Activated CD8-positive, alpha-beta memory T cell treated with anti-CD3 and anti-CD28 coated beads for 48 hours (primary cell): ENCODE measurements around the gene MDM2.

Experiments used
- DNase-seq, 3 experiments: peaks; one replicate each; pipeline ENCODE4 v3.0.0-alpha.2; 2020; ENCODE audit warnings: low read depth in 2 of 3, low spot score in 2 of 3

MDM2 gene

DNA sequence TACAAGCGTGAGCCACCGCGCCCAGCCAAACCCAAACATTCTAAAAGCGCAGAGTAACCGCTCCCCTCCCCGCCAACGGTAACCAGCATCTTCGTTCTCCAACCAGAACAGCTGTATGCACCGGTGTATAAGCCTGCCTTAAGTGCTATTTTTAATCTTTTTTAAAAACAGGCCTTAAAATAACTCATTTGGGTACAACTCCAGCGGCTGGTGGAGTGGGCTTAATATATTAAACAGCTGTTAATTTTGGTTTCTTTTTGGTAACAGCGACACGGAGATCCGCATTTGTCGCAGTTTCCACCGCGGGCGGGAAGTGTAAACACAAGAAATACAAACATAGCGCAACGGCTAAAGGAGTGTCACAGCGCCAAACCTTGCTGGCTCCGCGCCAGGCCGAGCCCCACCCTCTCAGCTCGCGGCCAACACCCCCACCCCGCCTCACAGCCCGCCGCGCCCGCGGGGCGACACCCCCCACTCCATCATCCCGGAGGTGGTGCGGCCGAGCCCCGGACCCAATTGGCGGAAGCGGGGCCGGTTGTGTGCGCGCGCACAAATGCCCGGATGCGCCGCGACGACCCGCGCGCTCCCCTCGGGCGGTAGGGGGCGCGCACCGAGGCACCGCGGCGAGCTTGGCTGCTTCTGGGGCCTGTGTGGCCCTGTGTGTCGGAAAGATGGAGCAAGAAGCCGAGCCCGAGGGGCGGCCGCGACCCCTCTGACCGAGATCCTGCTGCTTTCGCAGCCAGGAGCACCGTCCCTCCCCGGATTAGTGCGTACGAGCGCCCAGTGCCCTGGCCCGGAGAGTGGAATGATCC, at the start of gene MDM2:
TSS of gene MDM2 (plus strand) at position 602 of the 812 bp plus-strand sequence. CDS start 301 bp downstream, outside the sequence.
- peak; percentile 81 to 92 (median 86) for DNase-seq

DNA sequence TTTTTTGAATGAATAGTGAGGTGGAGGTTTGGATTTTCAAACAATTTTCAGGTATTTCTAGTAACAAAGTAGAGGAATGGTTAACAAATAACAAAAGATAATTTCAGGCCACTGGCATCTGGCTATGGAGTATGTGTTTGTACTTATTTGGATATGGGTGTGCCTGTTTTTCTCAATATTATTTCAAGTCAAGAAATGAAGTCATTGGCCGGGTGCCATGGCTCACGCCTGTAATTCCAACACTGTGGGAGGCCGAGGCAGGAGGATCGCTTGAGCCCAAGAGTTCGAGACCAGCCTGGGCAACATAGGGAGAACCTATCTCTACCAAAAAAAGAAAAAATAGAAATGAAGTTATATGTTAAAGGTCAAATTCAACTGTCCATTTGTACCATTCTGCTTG, 48.1 kb upstream of the MDM2 start:
- DNase-seq = no peak

DNA sequence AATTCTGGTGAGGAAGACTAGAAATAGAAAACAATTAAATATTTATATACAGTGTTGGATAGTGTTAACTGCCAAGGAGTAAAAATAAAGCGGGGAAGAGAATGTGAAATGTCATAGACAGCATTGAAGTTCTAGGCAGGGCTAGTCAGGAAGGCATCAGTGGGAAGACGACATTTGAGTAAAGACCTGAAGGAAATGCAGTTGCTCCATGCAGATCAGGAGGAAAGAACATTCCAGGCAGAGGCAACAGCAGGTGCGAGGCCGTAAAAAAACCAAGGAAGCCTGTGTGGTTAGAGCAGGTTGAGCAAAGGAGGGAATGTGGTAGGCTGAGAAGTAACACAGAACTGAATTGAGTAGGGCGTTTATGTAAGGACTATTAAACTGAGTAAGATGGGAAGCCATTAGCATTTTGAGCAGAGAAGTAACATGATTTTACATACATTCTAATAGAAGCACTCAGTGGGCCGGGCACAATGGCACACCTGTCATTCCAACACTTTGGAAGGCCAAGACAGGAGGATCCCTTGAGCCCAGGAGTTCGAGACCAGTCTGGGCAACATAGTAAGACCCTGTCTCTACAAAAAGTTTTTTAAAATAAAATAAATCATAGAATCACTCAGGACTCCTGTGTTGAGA, 47.1 kb upstream of the MDM2 start:
- no peak for DNase-seq

DNA sequence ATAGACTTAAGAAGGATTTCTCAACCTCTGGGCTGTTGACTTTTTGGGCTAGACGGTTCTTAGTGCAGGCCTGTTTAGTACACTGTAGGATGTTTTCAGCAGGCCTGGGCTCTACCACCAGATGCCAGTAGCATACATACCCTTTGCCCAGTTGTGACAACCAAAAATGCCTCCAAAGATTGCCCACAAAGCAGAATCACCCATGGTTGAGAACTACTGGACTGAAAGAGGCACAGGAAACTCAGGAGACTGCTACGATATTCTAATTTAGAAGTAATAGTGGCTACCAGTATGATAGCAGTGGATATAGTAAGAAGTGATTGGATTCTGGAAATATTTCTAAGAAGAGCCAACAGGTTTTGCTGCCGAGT, 46.5 kb upstream of the MDM2 start:
- DNase-seq = no peak

DNA sequence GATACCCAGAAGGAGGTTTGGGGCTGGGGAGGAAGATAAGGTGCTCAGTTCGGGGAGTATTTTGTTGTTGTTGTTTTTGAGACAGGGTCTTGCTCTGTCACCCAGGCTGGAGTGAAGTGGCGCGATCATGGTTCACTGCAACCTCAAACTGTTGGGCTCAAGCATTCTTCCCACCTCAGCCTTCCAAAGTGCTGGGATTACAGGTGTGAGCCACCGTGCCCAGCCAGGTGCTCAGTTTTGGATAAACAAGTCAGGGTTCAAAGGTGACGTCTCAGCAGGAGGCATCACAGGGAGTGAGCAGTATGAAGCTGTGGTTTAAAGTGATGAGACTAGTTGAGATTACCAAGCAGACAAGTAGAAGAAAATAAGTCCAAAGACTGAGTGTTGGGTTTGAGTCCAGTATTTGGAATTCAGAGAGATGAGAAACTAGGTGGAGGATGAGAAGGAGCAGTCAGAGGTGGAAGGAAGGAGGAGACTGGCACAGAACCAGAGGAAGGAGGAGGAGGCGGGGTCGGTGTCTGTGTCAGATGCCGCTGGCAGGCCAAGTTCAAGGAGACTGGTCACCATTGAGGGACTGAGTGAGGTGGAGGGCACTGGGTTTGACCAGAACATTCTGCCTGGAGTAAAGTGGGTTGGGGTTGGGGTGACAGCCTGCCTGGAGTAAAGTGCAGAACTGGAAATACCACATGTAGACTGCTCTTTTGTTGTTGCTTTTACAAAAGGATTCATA, 45.9 kb upstream of the MDM2 start:
- DNase-seq = no peak

DNA sequence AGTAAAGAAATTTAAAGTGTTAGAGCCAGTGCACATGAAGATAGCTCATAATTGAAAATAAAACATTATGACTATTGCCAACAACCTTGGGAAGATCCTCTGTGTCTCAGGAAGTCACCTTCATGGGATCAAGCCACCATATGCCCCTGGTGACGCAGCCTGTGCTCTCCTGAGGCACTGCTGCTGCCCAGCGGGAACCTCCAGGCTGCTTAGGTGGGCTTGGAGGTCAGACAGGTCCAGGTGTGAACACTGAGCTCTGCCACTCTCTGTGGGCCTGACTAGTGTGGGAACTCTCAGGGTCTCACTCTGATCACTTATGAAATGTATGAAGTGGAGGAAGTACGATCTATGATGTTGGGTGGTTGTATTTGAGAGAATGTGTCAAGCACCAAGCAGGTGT, 45.3 kb upstream of the MDM2 start:
- no peak for DNase-seq

DNA sequence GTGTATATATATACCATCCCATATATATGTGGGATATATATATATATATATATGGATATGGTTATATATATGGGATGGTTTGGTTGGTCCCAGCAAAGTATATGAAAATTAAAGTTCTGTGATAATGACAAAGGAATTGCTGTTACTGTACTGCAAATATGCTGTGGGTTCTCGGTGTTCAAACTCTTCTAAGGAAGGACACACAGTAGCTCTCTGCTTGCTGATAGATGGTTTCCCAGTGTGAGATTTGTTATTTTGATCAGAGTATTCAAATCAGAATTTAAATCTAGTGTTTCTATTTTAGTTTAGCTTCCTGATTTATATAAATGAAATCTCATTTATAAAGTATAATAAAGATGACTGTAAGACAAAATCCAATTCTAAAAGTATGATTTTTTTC, 42.3 kb upstream of the MDM2 start:
- DNase-seq = no peak

DNA sequence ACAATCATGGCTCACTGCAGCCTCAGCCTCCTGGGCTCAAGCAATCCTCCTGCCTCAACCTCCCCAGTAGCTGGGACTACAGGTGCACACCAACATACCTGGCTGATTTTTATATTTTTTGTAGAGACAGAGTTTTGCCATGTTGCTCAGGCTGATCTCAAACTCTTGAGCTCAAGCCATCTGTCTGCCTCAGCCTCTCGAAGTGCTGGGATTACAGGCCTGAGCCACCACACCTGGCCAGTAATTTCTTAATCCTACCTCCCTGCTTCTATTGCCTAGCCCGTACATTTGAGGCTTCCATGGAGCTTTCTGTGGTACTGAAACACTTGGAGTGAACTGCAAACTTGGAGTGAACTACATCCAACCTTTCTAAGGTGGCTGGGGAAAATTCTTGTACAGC, 41.3 kb upstream of the MDM2 start:
- DNase-seq = no peak

DNA sequence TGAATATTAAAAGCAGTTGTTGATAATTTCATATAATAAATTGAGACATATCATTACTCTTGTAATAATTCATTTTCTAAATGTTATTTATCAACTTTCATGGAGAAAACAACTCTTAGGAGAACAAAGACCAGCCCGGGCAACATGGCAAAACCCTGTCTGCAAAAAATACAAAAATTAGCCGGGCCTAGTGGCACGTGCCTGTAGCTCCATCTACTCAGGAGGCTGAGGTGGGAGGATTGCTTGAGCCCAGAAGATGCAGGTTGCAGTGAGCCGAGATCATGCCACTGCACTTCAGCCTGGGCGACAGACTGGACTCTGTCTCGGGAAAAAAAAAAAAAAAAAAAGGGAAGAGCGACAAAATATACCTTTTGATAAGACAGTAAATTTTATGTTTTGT, 40.8 kb upstream of the MDM2 start:
- DNase-seq = no peak

DNA sequence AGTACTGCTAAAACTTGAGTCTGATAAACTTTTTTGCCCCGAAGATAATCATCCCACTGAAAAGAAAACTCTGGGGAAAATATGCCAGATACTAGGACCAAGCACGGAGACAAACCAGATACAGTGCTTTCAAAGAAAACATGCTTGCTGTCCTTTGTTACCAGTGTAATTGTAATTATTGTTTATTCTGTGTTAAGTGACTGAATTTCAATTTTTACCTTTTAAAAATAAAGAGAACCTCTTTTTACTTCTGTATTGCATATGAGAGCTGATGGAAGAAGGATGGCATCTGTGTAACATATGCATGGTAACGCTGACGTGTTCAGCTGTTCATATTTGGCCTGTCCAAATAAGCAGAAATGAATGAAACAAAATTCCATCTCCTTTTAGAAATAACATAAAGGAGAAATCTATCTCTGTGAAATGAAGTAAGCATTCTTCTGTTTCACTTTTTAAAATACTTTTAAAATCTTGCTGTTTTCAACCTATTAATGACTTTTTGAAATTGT, 39.5 kb upstream of the MDM2 start:
- DNase-seq = no peak

DNA sequence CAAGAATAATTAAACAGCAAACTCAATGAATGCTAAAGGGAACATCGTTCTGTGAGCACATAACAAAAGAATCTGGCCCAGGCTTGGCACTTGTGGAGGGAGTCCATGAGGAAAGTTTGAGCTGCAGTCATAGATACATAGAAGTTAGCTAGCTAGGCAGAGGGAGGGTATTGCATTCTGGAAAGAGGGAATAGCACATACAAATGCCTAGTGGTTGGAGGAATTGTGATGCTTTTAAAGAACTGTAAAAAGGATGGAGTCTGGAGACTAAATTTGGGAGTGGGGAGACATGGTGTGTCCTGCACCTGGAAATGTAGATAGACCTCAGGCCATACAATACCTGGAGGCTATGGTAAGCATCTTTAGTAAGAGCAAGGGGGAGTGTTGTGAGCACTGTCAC, 38.0 kb upstream of the MDM2 start:
- DNase-seq = no peak

DNA sequence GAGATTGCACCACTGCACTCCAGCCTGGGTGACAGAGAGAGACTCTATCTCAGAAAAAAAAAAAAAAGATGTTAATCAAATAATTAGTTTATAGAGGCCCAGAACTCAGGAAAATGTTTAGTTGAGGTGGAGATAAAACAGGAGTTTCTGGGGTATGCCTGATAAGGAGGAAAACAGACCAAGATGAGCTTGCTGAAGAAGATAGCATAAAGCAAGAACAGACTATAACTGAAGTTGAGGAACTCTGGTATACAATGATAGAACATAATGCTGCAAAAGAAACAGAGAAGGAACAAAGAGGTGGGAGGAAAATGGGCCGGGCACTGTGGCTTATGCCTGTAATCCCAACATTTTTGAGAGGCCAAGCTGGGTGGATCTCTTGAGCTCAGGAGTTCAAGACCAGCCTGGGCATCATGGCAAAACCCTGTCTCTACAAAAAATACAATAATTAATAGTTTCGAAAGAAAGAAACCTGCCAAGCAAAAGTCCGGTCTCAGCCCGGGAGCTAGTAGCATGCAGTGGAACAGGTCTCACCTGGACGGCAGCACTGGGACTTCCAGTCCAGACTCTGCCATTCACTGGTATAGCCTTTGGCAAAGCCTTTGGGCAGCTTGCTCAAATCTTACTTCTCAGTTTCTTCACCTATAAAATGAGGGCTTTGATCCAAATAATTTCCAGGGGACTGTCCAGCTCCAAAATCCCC, 36.6 kb upstream of the MDM2 start:
- DNase-seq = no peak

DNA sequence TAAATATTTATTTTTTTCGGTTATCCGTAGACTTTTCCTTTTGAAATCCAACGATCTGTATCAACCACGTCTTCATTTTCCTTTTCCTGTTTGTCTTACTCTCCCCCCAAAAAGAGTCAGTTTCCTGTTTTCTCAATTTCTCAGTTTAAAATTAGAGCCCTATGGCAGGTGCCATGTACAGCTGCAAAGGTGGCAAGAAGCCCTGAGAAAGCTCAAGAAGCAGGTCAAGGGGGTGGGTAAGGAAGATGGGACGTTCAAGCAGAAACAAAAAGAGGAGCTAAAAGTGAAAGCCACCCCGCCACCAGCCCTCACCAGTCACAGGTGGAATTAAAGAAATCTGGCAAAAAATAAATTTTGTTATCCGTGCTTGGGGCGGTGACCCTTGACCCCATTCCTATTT, 35.3 kb upstream of the MDM2 start:
- DNase-seq = no peak

DNA sequence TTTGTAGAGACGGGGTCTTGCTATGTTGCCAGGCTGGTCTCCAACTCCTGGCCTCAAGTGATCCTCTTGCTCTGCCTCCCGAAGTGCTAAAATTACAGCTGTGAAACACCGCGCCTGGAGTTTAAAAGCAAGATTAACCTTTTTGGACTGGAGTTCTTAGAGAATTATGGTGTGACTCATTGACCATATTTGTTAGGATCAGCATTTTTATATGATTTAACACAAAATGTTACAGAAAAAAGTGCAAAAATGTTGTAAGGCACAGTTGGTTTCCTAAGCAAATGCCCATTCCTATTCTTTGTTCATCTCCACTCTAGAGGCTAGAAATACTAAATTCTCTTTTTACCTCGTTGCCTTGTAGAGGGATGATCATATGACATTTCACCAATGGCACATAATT, 34.4 kb upstream of the MDM2 start:
- DNase-seq = no peak

DNA sequence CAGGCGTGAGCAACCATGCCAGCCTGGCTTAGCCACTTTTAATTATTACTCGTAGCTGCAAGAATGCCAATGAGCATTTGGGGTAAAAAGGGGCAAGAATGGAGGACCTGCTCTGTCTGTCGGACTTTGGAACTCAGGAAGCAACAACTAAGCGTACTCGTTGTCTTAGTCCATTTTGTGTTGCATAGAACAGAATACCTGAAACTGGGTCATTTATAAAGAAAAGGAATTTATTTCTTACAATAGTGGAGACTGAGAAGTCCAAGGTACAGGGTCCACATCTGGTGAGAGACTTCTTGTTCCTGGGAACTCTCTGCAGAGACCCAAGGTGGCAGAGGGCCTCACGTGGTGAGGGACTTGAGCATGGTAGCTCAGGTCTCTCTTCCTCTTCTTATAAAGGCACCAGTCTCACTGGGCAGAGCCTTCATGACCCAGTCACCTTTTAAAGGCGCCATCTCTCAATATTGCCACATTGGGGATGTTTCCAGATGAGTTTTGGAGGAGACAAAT, 32.8 kb upstream of the MDM2 start:
- DNase-seq = no peak

DNA sequence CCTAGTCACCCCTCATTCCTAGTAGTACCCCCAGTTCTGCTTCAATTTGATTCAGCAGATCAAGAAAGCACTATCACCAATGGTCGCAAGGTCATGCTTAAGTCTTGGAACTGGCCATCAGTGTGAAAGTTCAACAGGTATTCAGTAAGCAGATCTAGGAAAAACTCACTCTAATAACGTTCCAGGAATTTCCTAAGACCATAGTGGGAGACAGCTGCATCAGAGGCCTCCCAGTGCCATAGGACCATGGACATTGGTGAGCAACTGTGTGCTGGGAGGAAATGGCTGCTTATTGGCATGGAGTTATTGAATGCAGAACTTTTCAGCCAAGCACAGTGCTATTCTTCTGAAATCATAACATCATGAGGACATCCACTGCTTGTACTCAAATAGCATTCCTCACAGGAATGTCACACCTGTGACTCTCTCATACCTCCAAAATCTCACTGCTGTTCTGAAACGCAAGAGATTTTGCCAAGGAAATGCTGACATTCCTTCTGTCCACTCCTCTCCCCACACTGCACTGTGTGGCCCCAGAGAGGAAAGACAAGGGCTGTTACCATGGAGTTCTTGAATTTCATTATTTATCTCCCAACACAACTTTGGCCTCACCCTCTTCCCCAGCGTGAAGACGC, 30.9 kb upstream of the MDM2 start:
- DNase-seq = no peak

DNA sequence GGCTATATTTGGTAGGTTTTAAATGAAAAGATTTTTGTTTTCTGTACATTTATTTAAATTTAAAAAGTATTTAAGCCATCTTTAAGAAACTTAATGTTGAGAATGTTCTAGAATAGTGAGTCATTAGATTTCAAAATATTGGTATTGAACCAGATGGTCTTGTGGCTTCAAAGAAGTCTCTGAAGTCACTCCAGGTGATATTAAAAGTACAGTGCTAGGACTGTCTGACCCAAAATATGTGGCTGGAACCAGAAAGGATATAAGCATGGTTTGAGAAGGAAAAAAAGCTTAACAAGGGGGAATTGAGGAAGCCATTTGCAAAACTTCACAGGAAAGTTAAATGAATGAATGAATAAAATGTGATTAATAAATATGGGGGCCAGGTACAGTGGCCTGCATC, 28.7 kb upstream of the MDM2 start:
- DNase-seq = no peak

DNA sequence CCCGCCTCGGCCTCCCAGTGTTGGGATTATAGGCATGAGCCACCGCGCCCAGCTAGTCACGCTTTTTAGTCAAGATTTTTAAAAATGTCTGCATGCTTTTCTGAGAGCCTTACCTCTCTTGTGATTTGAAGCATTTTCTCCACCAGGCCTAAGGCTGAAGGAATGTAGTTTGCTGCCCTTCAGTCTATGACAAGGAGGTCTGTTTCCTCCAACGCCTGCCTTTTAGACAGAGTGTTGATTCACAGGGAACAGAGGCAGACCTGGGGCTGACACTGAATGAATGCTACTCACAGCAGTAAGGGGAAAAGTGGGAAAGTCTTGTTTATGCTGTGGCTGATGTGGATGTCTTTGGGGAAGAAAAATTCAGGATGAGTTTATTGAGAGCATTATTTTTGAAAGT, 27.2 kb upstream of the MDM2 start:
- DNase-seq = no peak

DNA sequence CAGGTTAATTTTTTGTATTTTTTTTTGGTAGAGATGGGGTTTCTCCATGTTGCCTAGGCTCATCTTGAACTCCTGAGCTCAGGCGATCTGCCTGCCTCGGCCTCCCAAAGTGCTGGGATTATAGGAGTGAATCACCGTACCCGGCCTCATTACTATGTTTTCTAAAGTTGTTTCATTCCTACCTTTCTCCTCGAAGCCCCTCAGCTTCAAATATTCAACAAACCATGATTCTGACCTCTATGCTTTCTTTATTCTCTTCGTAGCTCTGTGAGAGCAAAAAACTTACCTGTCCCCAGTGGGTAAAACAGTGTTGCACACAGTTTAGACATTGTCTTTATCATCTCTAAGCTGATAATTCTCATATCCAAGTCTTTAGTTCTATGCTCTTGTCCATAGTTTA, 26.2 kb upstream of the MDM2 start:
- no peak for DNase-seq

DNA sequence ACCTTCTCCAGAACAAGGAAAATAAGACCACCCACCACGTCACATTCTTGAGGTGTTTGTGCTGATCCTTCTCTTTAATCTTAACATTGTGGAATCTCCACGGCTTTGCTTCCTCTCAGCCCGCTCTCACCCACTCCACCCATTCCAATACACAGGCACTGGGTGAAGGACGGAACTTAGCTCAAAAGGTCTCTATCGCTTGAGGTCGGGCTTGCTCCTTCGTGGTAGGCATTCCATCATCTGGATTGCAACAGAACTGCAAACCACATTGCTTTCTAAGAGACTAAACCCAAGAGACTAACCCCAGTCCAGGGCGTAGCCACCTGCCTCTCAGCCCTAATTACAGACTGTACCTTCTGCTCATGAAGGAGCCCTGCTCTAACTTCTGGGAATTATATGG, 24.0 kb upstream of the MDM2 start:
- DNase-seq = no peak

DNA sequence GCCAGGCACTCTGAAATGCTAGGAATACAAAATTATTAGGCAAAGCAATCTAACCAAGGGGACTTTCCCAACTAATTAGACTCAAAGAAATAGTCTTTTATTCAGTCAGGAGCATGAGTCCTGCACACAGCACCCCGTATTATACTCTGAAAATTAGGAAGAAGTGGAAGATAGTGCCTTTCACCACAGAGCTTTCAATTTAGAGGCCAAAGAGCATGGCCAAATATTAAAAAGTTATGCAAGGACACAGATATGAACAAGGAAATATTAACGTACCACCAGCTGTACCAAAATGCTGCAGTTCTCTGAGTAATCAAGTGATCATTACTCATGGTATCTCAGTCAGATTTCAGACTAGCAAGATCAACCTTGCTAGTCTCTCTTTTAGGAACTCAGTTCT, 22.6 kb upstream of the MDM2 start:
- no peak for DNase-seq
